ENCODE data around the gene APBB2. TPM values are rescaled to one million over a fixed set of nuclear protein-coding genes. Genes with fewer than 3 reads are reported as not detected.

APBB2 gene
- total RNA-seq, 2 donors from 2014 or later: 34.8 to 42.8 TPM

DNA sequence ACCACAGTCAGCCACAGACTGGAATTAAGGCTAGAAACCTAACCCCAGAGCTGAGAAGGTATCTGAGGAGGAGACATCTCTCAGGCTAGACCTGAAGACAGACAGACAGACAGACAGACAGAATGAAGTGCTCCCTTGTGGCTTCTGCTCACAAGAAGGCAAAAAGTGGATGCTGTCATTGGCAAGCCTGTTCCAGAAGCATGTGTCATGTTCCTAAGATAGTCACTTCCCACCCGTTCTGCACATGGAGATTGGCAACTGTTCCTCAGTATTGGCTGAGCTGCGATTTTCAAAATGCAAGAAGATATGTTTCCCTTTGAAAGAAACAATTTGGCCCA is 298.2 kb downstream of the APBB2 start:
- no peak overlapping the region for H3K4me3 ChIP-seq
- H3K27me3 ChIP-seq: no peaks in the 10 kb centered on the region
- TF ChIP-seq, protein P1, sequence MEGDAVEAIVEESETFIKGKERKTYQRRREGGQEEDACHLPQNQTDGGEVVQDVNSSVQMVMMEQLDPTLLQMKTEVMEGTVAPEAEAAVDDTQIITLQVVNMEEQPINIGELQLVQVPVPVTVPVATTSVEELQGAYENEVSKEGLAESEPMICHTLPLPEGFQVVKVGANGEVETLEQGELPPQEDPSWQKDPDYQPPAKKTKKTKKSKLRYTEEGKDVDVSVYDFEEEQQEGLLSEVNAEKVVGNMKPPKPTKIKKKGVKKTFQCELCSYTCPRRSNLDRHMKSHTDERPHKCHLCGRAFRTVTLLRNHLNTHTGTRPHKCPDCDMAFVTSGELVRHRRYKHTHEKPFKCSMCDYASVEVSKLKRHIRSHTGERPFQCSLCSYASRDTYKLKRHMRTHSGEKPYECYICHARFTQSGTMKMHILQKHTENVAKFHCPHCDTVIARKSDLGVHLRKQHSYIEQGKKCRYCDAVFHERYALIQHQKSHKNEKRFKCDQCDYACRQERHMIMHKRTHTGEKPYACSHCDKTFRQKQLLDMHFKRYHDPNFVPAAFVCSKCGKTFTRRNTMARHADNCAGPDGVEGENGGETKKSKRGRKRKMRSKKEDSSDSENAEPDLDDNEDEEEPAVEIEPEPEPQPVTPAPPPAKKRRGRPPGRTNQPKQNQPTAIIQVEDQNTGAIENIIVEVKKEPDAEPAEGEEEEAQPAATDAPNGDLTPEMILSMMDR (IDR thresholded peaks at IDR 0.05): no peak
- no peak for TF ChIP-seq POLR2A (IDR thresholded peaks at IDR 0.05)
- no peak overlapping the region for H3K27ac ChIP-seq
- intact Hi-C loops (cut with DNase I): no loop called here
- WGBS, 2 donors: 78 to 88% methylated on average over 2 of the region's 2 CpGs
- H3K4me1 ChIP-seq: no peaks in the 10 kb centered on the region
- peak in 1 of 4 donors; percentile 16 for DNase-seq
- H3K36me3 ChIP-seq (replicated peaks in 1 of 2; ENCODE audit: insufficient read depth in 1 of 2, low read depth in 2 of 2): no peaks in the 10 kb centered on the region
- no peak for ATAC-seq
- no peaks in the 10 kb centered on the region for H3K9me3 ChIP-seq

DNA sequence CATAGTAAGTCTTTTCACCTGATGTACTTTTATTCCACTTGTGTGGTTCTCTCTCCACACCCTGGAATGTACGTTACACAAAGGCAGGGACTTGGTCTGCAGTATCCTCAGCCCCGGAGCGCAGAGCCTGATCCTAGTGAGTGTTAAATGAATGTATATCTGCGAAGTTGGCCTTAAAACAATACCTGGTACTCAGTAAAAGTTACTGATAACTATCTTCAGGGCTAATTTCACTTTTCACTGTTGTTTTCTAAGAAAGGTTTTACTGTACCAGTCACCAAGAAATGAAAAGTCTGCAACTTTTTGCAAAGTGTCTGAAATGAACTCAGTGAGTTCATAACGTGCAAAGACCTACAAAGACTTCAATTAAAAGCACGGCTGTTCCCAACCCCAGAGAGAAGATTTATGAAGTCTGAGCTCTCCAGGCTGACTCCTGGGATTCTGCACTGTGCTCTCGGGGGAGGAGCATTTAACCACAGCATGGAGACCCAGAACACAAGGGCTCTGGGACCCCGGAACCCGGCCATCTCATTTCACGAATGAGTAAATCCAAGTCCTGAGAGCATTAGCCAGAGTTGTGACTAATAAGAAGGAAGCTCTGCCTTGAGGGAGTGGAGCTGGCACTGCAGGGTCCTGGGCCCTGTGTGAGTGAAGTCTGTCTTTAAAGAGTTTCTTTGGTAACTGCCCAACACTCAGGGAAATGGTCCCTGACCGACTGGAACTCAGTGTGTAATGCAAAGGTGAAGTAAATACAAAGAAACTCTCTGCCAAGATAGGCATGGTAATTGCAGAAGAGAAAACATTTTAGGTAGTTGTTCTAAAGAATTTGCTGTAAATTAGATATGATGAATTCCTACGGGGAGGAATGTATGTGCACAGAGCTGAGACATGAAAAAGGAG is 298.8 kb downstream of the APBB2 start:
- no peaks in the 10 kb centered on the region for H3K27me3 ChIP-seq
- no peaks in the 10 kb centered on the region for H3K4me1 ChIP-seq
- no peaks in the 10 kb centered on the region for H3K36me3 ChIP-seq (replicated peaks in 1 of 2; ENCODE audit: insufficient read depth in 1 of 2, low read depth in 2 of 2)
- H3K4me3 ChIP-seq: no peak overlapping the region
- no peaks in the 10 kb centered on the region for H3K9me3 ChIP-seq
- intact Hi-C loops (cut with DNase I): no loop called here
- TF ChIP-seq, protein P1 (IDR thresholded peaks at IDR 0.05): no peak
- no peak for TF ChIP-seq POLR2A (IDR thresholded peaks at IDR 0.05)
- ATAC-seq: no peak
- DNase-seq: no peak
- WGBS, 2 donors: 83 to 88% methylated on average over 12 of the region's 12 CpGs
- no peak overlapping the region for H3K27ac ChIP-seq

DNA sequence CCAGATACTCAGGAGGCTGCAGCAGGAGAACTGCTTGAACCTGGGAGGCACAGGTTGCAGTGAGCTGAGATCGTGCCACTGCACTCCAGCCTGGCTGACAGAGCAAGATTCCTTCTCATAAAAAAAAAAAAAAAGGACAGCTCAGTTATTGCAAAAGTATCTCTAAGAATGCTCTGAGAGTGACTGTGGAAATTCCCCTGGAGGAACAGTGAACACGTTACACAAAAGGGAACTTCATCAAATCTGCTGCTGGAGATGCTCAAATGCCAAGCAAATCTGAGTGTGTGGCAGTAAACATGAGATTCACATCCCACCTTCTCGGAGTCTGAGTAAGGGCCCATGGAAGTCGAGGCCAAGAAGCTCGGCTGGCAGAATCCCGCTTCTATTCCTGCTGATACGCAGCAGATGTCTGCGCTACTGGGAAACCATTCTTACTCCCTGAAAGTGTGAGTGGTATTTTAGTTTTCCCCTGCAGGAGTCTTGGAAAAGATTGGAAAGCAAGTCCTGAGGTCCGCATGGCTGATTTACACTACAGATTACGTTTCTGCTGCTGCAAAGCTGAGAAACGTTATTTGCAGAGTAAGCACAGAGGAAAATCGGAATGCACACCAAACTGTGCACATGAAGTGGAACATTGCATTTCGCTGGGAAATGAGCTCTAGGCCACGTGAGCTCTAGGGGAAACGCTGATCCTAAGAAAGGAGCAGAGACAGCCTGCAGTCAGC is 301.7 kb downstream of the APBB2 start:
- Histone ChIP-seq H3K4me1 (no peaks in the 10 kb centered on the region), H3K27me3 (no peaks in the 10 kb centered on the region), H3K4me3 (no peak overlapping the region), H3K9me3 (no peaks in the 10 kb centered on the region), H3K36me3 (replicated peaks in 1 of 2; ENCODE audit: insufficient read depth in 1 of 2, low read depth in 2 of 2) (no peaks in the 10 kb centered on the region), H3K27ac (no peak overlapping the region)
- TF ChIP-seq, protein P1 (IDR thresholded peaks at IDR 0.05): no peak
- TF ChIP-seq POLR2A (IDR thresholded peaks at IDR 0.05): no peak
- 90 to 91% methylated on average over 15 of the region's 15 CpGs for WGBS, 2 donors
- no peak for DNase-seq
- no peak for ATAC-seq
- intact Hi-C loops (cut with DNase I): no loop called here

DNA sequence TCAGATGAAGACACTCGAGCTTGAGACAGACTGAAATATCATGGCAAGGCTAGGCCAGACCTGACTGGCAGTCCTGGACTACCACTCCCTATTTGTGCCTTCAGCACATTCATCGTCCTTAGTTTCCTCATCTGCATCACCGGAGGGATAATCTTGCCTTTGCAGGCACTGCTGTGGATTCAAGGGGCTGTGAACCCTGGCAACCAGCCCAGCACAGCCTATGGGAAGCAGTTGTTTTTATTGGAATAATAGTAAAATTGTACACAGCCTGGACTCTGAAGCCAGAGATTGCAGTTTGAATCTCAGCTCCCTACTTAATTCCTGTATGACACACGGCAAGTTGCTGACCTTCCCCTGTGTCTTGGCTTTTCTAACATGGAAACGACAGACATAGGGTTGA is 303.6 kb downstream of the APBB2 start:
- TF ChIP-seq, protein P1 (IDR thresholded peaks at IDR 0.05): no peak
- TF ChIP-seq POLR2A (IDR thresholded peaks at IDR 0.05): no peak
- no peak for DNase-seq
- H3K9me3 ChIP-seq: no peaks in the 10 kb centered on the region
- intact Hi-C loops (cut with DNase I): no loop called here
- H3K4me1 ChIP-seq: no peaks in the 10 kb centered on the region
- ATAC-seq: no peak
- H3K27me3 ChIP-seq: no peaks in the 10 kb centered on the region
- 89 to 92% methylated on average over 3 to 5 of the region's 5 CpGs for WGBS, 2 donors
- H3K36me3 ChIP-seq (replicated peaks in 1 of 2; ENCODE audit: insufficient read depth in 1 of 2, low read depth in 2 of 2): no peaks in the 10 kb centered on the region
- no peak overlapping the region for H3K4me3 ChIP-seq
- no peak overlapping the region for H3K27ac ChIP-seq
